ENCODE results near the gene NMT2. TPM values are rescaled to one million over a fixed set of nuclear protein-coding genes. Genes with fewer than 3 reads are reported as not detected.

The NMT2 gene
- total RNA-seq (2021; ENCODE audit: unreplicated experiment) (26.1 TPM), Bru-seq, nascent RNA (percentile 79 among the genes with signal in this experiment), BruChase-seq, experiment 1, labeled RNA remaining after a 6-hour chase (percentile 62 among the genes with signal in this experiment), BruChase-seq, experiment 2, labeled RNA remaining after a 2-hour chase (percentile 67 among the genes with signal in this experiment)
- polyA plus RNA-seq (2012), result 12.1 and 13.1 TPM in 2 replicates
- long read RNA-seq, transcript NMT2-202 (12 exons, 2,907 nt), result major isoform, 12 of 32 reads
- long read RNA-seq, partial matches to known transcripts, result 6 of 32 reads
- long read RNA-seq, other reads (novel, unspliced or antisense), result 14 of 32 reads

DNA sequence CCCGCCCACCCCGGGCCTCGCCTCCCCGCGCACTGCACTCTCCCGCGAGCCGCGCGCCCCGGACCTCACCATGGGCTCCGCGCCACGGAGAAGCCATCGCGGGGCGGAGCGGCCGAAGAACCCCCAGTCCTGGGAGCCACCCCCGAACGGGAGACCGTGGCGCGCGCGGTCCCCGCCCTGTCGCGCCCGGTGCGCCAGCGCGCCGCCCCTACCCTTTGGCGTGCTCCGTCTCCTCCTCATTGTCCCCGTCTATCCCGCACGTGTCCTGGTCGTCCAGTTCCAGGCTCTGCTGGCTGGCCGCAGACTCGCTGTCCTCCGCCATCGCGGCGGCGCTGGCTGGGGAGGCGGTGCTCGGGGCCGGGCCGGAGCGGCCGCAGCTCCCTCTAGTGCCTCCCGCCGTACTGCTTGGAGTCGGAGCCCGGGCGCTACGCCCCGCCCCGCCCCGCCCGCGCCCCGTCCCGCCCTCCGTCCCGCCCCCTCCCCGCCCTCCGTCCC, at the start of gene NMT2:
Gene NMT2, minus strand, starts transcription at position 403 of the 495 bp plus-strand sequence. Its CDS starts 81 bp downstream, at position 322.
- H3K4me3 ChIP-seq (replicated peaks in 1 of 2; ENCODE audit: low read depth in 1 of 2, low read length in 2 of 2), result peak within 1 kb of the TSS; percentile 74 to 84
- H4K20me1 ChIP-seq (ENCODE audit: insufficient read depth), result no peaks in the 10 kb centered on the region
- H3K27me3 ChIP-seq (ENCODE audit: insufficient read depth, low read length), result no peaks in the 10 kb centered on the region
- no peak for TF ChIP-seq ZNF274 (IDR thresholded peaks at IDR 0.05; ENCODE audit: low read depth, low read length)
- TF ChIP-seq, protein P1, sequence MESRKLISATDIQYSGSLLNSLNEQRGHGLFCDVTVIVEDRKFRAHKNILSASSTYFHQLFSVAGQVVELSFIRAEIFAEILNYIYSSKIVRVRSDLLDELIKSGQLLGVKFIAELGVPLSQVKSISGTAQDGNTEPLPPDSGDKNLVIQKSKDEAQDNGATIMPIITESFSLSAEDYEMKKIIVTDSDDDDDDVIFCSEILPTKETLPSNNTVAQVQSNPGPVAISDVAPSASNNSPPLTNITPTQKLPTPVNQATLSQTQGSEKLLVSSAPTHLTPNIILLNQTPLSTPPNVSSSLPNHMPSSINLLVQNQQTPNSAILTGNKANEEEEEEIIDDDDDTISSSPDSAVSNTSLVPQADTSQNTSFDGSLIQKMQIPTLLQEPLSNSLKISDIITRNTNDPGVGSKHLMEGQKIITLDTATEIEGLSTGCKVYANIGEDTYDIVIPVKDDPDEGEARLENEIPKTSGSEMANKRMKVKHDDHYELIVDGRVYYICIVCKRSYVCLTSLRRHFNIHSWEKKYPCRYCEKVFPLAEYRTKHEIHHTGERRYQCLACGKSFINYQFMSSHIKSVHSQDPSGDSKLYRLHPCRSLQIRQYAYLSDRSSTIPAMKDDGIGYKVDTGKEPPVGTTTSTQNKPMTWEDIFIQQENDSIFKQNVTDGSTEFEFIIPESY (IDR thresholded peaks at IDR 0.05; ENCODE audit: extremely low read depth, insufficient replicate concordance, low read length), result peak; percentile 54
- TF ChIP-seq POLR2A (IDR thresholded peaks at IDR 0.05; ENCODE audit: borderline replicate concordance, extremely low read depth, insufficient read depth, insufficient read length), result peak; percentile 89
- no peak for TF ChIP-seq JUND (IDR thresholded peaks at IDR 0.05)
- peak; percentile 64; the same call in 1 of the 2 replicates for TF ChIP-seq ZFX (IDR thresholded peaks at IDR 0.05)
- TF ChIP-seq SIN3A (IDR thresholded peaks at IDR 0.05; ENCODE audit: low read depth), result peak; percentile 79
- TF ChIP-seq EZH2phosphoT487 (IDR thresholded peaks at IDR 0.05; ENCODE audit: borderline replicate concordance), result no peak
- TF ChIP-seq, protein P2, sequence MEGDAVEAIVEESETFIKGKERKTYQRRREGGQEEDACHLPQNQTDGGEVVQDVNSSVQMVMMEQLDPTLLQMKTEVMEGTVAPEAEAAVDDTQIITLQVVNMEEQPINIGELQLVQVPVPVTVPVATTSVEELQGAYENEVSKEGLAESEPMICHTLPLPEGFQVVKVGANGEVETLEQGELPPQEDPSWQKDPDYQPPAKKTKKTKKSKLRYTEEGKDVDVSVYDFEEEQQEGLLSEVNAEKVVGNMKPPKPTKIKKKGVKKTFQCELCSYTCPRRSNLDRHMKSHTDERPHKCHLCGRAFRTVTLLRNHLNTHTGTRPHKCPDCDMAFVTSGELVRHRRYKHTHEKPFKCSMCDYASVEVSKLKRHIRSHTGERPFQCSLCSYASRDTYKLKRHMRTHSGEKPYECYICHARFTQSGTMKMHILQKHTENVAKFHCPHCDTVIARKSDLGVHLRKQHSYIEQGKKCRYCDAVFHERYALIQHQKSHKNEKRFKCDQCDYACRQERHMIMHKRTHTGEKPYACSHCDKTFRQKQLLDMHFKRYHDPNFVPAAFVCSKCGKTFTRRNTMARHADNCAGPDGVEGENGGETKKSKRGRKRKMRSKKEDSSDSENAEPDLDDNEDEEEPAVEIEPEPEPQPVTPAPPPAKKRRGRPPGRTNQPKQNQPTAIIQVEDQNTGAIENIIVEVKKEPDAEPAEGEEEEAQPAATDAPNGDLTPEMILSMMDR (IDR thresholded peaks at IDR 0.05 in 2 of 3, conservative IDR thresholded peaks at IDR 0.05 in 1 of 3; ENCODE audit: borderline replicate concordance in 1 of 3, insufficient read depth in 1 of 3, low read depth in 2 of 3, low read length in 2 of 3), result peak in 2 of 3 experiments; percentile 18 to 44; a peak in 2 of 6 replicates
- TF ChIP-seq RAD21 (IDR thresholded peaks at IDR 0.05; ENCODE audit: low read depth), result peak; percentile 40
- peak; percentile 15 for TF ChIP-seq TCF7L2 (IDR thresholded peaks at IDR 0.05; ENCODE audit: borderline replicate concordance, extremely low read depth, insufficient read depth, insufficient read length)
- TF ChIP-seq, protein P3, sequence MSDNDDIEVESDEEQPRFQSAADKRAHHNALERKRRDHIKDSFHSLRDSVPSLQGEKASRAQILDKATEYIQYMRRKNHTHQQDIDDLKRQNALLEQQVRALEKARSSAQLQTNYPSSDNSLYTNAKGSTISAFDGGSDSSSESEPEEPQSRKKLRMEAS (IDR thresholded peaks at IDR 0.05), result peak; percentile 90
- TF ChIP-seq YY1 (IDR thresholded peaks at IDR 0.05; ENCODE audit: extremely low read depth, insufficient replicate concordance, low read depth, low read length), result peak; percentile 90
- TF ChIP-seq POLR2AphosphoS5 (IDR thresholded peaks at IDR 0.05; ENCODE audit: low read depth, low read length), result peak; percentile 98
- ATAC-seq (peak; percentile 89), DNase-seq (ENCODE audit: low read depth, low spot score) (peak; percentile 68)
- ChIA-PET POLR2A (interaction anchor here (0.7 to 2.0 kb wide), 9 partner anchors 11 to 290 kb away, joined by 3 to 5 read pairs (median 4); partner anchors contain the start of gene SUV39H2), RAD21 (ENCODE audit: low non-redundant PET in 1 of 2, low total read pairs in 2 of 2, uncharacterized antibody in 2 of 2, unreplicated experiment in 2 of 2) (interaction anchor here in 1 of 2 experiments (0.6 kb wide), 1 partner anchor 1574 kb away, joined by 3 read pairs; no protein-coding TSS in a partner anchor), CTCF (interaction anchor here (0.6 to 2.1 kb wide), 7 partner anchors 9 to 711 kb away, joined by 3 to 7 read pairs (median 4); no protein-coding TSS in a partner anchor)
- H2AFZ ChIP-seq (ENCODE audit: low read depth, low read length, poor library complexity, severe bottlenecking), result no peak within 1 kb of the TSS
- H3K36me3 ChIP-seq (ENCODE audit: control insufficient read depth in 1 of 2, insufficient read depth in 2 of 2, low read length in 2 of 2), result no peaks in the 10 kb centered on the region
- H3K9ac ChIP-seq (ENCODE audit: low read length), result peak within 1 kb of the TSS; percentile 77
- H3K9me2 ChIP-seq (ENCODE audit: insufficient read depth), result no peaks in the 10 kb centered on the region
- BruUV-seq (replicated peaks), result no TSS peak
- peak within 1 kb of the TSS; percentile 80 for H3K27ac ChIP-seq (ENCODE audit: low read depth, low read length)
- H3K79me2 ChIP-seq (ENCODE audit: insufficient read depth, low read length), result peaks cover 46% of the 10 kb centered on the region
- H3K4me1 ChIP-seq (ENCODE audit: control insufficient read depth in 1 of 2, insufficient read depth in 2 of 2, low read length in 2 of 2), result peaks cover 19 to 22% of the 10 kb centered on the region in 2 experiments
- intact Hi-C loops (cut with micrococcal nuclease), result loop anchor here (5.0 kb wide), 3 partner anchors 34 to 216 kb away; partner anchors contain the start of genes DCLRE1C and FAM171A1
- H3K4me2 ChIP-seq (ENCODE audit: low read length), result peak within 1 kb of the TSS; percentile 86
- H3K9me3 ChIP-seq (ENCODE audit: control insufficient read depth in 1 of 2, insufficient read depth in 1 of 2, low read depth in 1 of 2, low read length in 2 of 2), result no peaks in the 10 kb centered on the region
